GM12878 (cell line): ENCODE data around the gene RFX1. TPM values are rescaled to one million over a fixed set of nuclear protein-coding genes. Genes with fewer than 3 reads are reported as not detected.
A peak's percentile ranks its signal among the peaks of the same experiment; 100 is the strongest.

Source experiments
- ATAC-seq: fragments of 200-7000 bp; cut with Tn5 transposase; 3 replicates; pipeline ENCODE4 v1.9.1; 2020; ENCODE audit warnings: mild to moderate bottlenecking, moderate library complexity
- BruUV-seq: library from RNA; stranded (reverse); fragments of 400-500 nt; replicated peaks from 2 replicates; lab custom pipeline; 2021; lab: Mats Ljungman, UMichigan
- CTCF ChIA-PET: fragments of 300-600 bp; sonication (Branson Sonifier 250); formaldehyde crosslinking; extraction: SDS; loops from one replicate; lab custom pipeline; 2021; ENCODE audit warnings: inconsistent platforms; lab: Yijun Ruan, JAX
- POLR2A ChIA-PET: fragments of 350-600 bp; formaldehyde crosslinking; extraction: SDS; loops from one replicate; lab custom pipeline; 2021; ENCODE audit warnings: inconsistent platforms; lab: Charles Lee
- RAD21 ChIA-PET: fragments of 300-600 bp; sonication (Branson Sonifier 250); formaldehyde crosslinking; loops from one replicate; lab custom pipeline; 2023; ENCODE audit warnings: antibody characterized with exemption; ENCODE audit not compliant: unreplicated experiment; lab: Charles Lee
- SMC1A ChIA-PET: fragments of 300-600 bp; sonication (Branson Sonifier 250); formaldehyde crosslinking; loops from one replicate; lab custom pipeline; 2023; ENCODE audit not compliant: unreplicated experiment, uncharacterized antibody; lab: Charles Lee
- DNase-seq: peaks from one replicate; pipeline ENCODE4 v3.0.0-alpha.2; 2011; ENCODE audit warnings: low read depth, low spot score
- FAIRE-seq: peaks from 3 replicates; lab custom pipeline; 2011; peaks lifted over from hg19 to GRCh38; lab: Jason Lieb, UNC
- H2AFZ ChIP-seq: 2 replicates; pipeline ENCODE4 v1.6.0; 2011; ENCODE audit warnings: low read depth, low read length, control low read depth; ENCODE audit not compliant: control insufficient read depth
- H3K27ac ChIP-seq: 2 replicates; pipeline ENCODE4 v1.5.1; 2011; ENCODE audit warnings: control low read depth; ENCODE audit not compliant: control insufficient read depth, insufficient read depth
- H3K27me3 ChIP-seq, 2 experiments: replicated peaks in 1 of 2; 2 replicates each; pipeline versions ENCODE4 v1.6.0 to v1.6.1; 2011; ENCODE audit warnings: low read length in 1 of 2; ENCODE audit not compliant: control insufficient read depth in 2 of 2, insufficient read depth in 2 of 2
- H3K36me3 ChIP-seq, 2 experiments: 2 replicates each; pipeline ENCODE4 v1.5.1; 2011; ENCODE audit warnings: low read length in 1 of 2; ENCODE audit not compliant: control insufficient read depth in 2 of 2, insufficient read depth in 2 of 2
- H3K4me1 ChIP-seq: 2 replicates; pipeline ENCODE4 v1.6.1; 2011; ENCODE audit warnings: mild to moderate bottlenecking, low read length, moderate library complexity, mixed read lengths; ENCODE audit not compliant: control insufficient read depth, insufficient read depth
- H3K4me2 ChIP-seq: 2 replicates; pipeline ENCODE4 v1.6.0; 2011; ENCODE audit warnings: control low read depth; ENCODE audit not compliant: control insufficient read depth, insufficient read depth
- H3K4me3 ChIP-seq: fragments of 200-600 bp; sonication (generic); 2 replicates; pipeline ENCODE4 v1.5.1; 2016
- H3K79me2 ChIP-seq: 2 replicates; pipeline ENCODE4 v1.6.0; 2011; ENCODE audit warnings: low read length; ENCODE audit not compliant: control insufficient read depth, insufficient read depth
- H3K9ac ChIP-seq: 2 replicates; pipeline ENCODE4 v1.8.0; 2011; ENCODE audit warnings: low read length, control low read depth, mixed read lengths; ENCODE audit not compliant: control insufficient read depth, insufficient read depth
- H3K9me3 ChIP-seq: replicated peaks from 3 replicates; pipeline ENCODE4 v1.5.1; 2011; ENCODE audit warnings: mild to moderate bottlenecking, low read length; ENCODE audit not compliant: control insufficient read depth, insufficient read depth
- H4K20me1 ChIP-seq: 2 replicates; pipeline ENCODE4 v1.6.0; 2011; ENCODE audit not compliant: control insufficient read depth, insufficient read depth
- ATF3 ChIP-seq: IDR thresholded peaks from 2 replicates; pipeline ENCODE4 v1.6.1; 2011; ENCODE audit warnings: low read depth, mild to moderate bottlenecking, low read length, moderate library complexity, borderline replicate concordance; ENCODE audit errors: extremely low read depth
- IKZF2 ChIP-seq, 2 experiments: fragments of 450-650 bp; IDR thresholded peaks; 2 replicates each; pipeline ENCODE4 v1.6.1; 2017; ENCODE audit warnings: mild to moderate bottlenecking in 2 of 2, moderate library complexity in 2 of 2
- JUND ChIP-seq: IDR thresholded peaks from 2 replicates; pipeline ENCODE4 v1.6.1; 2012; ENCODE audit warnings: low read depth, mild to moderate bottlenecking, low read length, improper control_type of control experiment, moderate library complexity
- MYB ChIP-seq: fragments of 150-350 bp; IDR thresholded peaks from 2 replicates; pipeline ENCODE4 v1.6.1; 2014; ENCODE audit warnings: mild to moderate bottlenecking, low read depth, low read length, borderline replicate concordance
- NFIC ChIP-seq: IDR thresholded peaks from 2 replicates; pipeline ENCODE4 v1.6.1; 2012; ENCODE audit warnings: low read depth, mild to moderate bottlenecking, inconsistent platforms, low read length, moderate library complexity
- NFXL1 ChIP-seq: fragments of 450-650 bp; IDR thresholded peaks from 2 replicates; pipeline ENCODE4 v1.6.1; 2017; ENCODE audit warnings: antibody characterized with exemption, mild to moderate bottlenecking, borderline replicate concordance
- NRF1 ChIP-seq: conservative IDR thresholded peaks from 2 replicates; pipeline ENCODE4 v1.6.1; 2011; ENCODE audit warnings: mild to moderate bottlenecking, low read depth, low read length, improper control_type of control experiment
- POLR2AphosphoS2 ChIP-seq: IDR thresholded peaks from 2 replicates; pipeline ENCODE4 v1.6.1; 2011; ENCODE audit warnings: low read depth, mild to moderate bottlenecking, low read length, improper control_type of control experiment, moderate library complexity
- RELA ChIP-seq: fragments of 450-650 bp; IDR thresholded peaks from 2 replicates; pipeline ENCODE4 v1.8.0; 2014; ENCODE audit warnings: borderline replicate concordance; ENCODE audit not compliant: partially characterized antibody
- SMARCA5 ChIP-seq: fragments of 450-650 bp; IDR thresholded peaks from 2 replicates; pipeline ENCODE4 v1.6.1; 2017; ENCODE audit warnings: mild to moderate bottlenecking
- TAF1 ChIP-seq: IDR thresholded peaks from 2 replicates; pipeline ENCODE4 v1.6.1; 2011; ENCODE audit warnings: mild to moderate bottlenecking, low read depth, low read length, borderline replicate concordance
- WRNIP1 ChIP-seq: IDR thresholded peaks from 2 replicates; pipeline ENCODE4 v1.6.1; 2011; ENCODE audit warnings: low read depth, low read length, improper control_type of control experiment, borderline replicate concordance
- YBX1 ChIP-seq: fragments of 450-650 bp; IDR thresholded peaks from 2 replicates; pipeline ENCODE4 v1.6.1; 2016; ENCODE audit warnings: antibody characterized with exemption
- ZBTB40 ChIP-seq: fragments of 450-650 bp; IDR thresholded peaks from 2 replicates; pipeline ENCODE4 v1.6.1; 2016; ENCODE audit warnings: mild to moderate bottlenecking, moderate library complexity, borderline replicate concordance
- ZNF217 ChIP-seq: fragments of 450-650 bp; IDR thresholded peaks from 2 replicates; pipeline ENCODE4 v1.6.1; 2017; ENCODE audit warnings: antibody characterized with exemption, mild to moderate bottlenecking
- ZNF622 ChIP-seq: fragments of 450-650 bp; IDR thresholded peaks from 2 replicates; pipeline ENCODE4 v1.6.1; 2017; ENCODE audit warnings: mild to moderate bottlenecking, inconsistent platforms
- WGBS: methylation state at CpG from one replicate; pipeline ENCODE4 v1.1.6; 2016; ENCODE audit warnings: low lambda C conversion rate; ENCODE audit not compliant: insufficient replicate concordance, insufficient coverage; ENCODE audit errors: missing lambda C conversion rate; 5-methylcytosine and 5-hydroxymethylcytosine counted together
- in situ Hi-C: fragments of 300-500 bp; cut with MboI; formaldehyde crosslinking; loops from 9 replicates; pipeline ENCODE4 v1.14.3; 2018; ENCODE audit warnings: mixed read lengths
- intact Hi-C: fragments of 100-400 bp; cut with micrococcal nuclease; formaldehyde crosslinking; loops from one replicate; pipeline ENCODE4 v1.14.2; 2022; ENCODE audit not compliant: unreplicated experiment
- polyA plus RNA-seq, 11 experiments: library from polyadenylated mRNA; depleted of rRNA in 4 of 11; unstranded in 6 of 11; stranded (reverse) in 5 of 11; fragments of >200 nt; fragmentation: Nextera tagmentation in 4 of 11; fragmentation: Illumina TruSeq in 1 of 11; extraction: Ambion mirVana in 4 of 11; extraction: Trizol in 1 of 11; gene quantifications; 1 replicate in 1 of 11; 2 replicates in 10 of 11; pipeline versions ENCODE4 v1.2.1 to v1.2.3, GENCODE V29; 2011 to 2016; ENCODE audit warnings: inconsistent platforms in 2 of 11, missing spikeins in 2 of 11, low read depth in 1 of 11
- total RNA-seq, 4 experiments: library from RNA; depleted of rRNA in 3 of 4; stranded (reverse); fragments of >200 nt in 3 of 4; fragmentation: Illumina TruSeq in 1 of 4; extraction: Trizol in 1 of 4; gene quantifications; 2 replicates each; pipeline versions ENCODE4 v1.2.1 to v1.2.3, GENCODE V29; 2013 to 2021
- TF ChIP-seq, protein P1 (sequence below): IDR thresholded peaks from 2 replicates; pipeline ENCODE4 v1.6.1; 2012; ENCODE audit warnings: low read depth, low read length, improper control_type of control experiment

RFX1 gene
- total and polyA plus RNA-seq, 10 of the 15 experiments (the other 5 are each of a cell fraction or from before 2014, with no cell fraction given), result 0.05 to 11.0 (median 1.5) TPM

- intact Hi-C loops (loop anchor here (5.0 to 10.0 kb wide), 2 partner anchors 49 to 82 kb away; partner anchors contain the start of gene DCAF15), in situ Hi-C loops (no loop called here)
- Histone ChIP-seq H3K36me3 (peaks cover 0 to 3% of the 10 kb centered on the region in 2 experiments; a peak in 1 of 4 replicates), H3K4me2 (peak overlapping the region; percentile 44; the same call in 1 of the 2 replicates), H3K9me3 (no peaks in the 10 kb centered on the region; the same call in 2 of the 3 replicates), H3K27me3 (no peaks in the 10 kb centered on the region), H4K20me1 (no peaks in the 10 kb centered on the region), H3K9ac (no peak overlapping the region), H3K4me3 (peak overlapping the region; percentile 28), H2AFZ (no peak overlapping the region), H3K4me1 (peaks cover 8% of the 10 kb centered on the region), H3K79me2 (peaks cover 10% of the 10 kb centered on the region), H3K27ac (no peak overlapping the region)
- WGBS, result 100% methylated on average over 2 of the region's 2 CpGs
- ChIA-PET SMC1A (interaction anchor here (0.8 to 1.5 kb wide), 3 partner anchors 46 to 152 kb away, joined by 3 to 5 read pairs (median 3); no protein-coding TSS in a partner anchor), CTCF (interaction anchor here (1.2 to 4.4 kb wide), 5 partner anchors 10 to 56 kb away, joined by 3 to 38 read pairs (median 11); partner anchors contain the start of genes MISP3 and RFX1), RAD21 (interaction anchor here (3.0 to 3.4 kb wide), 2 partner anchors 39 to 153 kb away, joined by 15 to 24 read pairs; partner anchors contain the start of gene MISP3), POLR2A (interaction anchor here (0.6 to 1.5 kb wide), 3 partner anchors 11 to 554 kb away, joined by 3 to 4 read pairs (median 3); no protein-coding TSS in a partner anchor)
- ATAC-seq (no peak), DNase-seq (no peak), FAIRE-seq (no peak)
- BruUV-seq, result TSS peak; percentile 83
- TF ChIP-seq MYB (no peak), WRNIP1 (no peak), ZNF622 (no peak), ZBTB40 (no peak), SMARCA5 (peak; percentile 79; the same call in 1 of the 2 replicates), NRF1 (no peak), NFXL1 (peak; percentile 79; the same call in 1 of the 2 replicates), JUND (no peak), IKZF2 (IDR thresholded peaks at IDR 0.05) (no peak), ATF3 (no peak), RELA (no peak), YBX1 (no peak), ZNF217 (peak; percentile 77; the same call in 1 of the 2 replicates), POLR2AphosphoS2 (no peak), NFIC (no peak), TAF1 (no peak)
- TF ChIP-seq, protein P1, sequence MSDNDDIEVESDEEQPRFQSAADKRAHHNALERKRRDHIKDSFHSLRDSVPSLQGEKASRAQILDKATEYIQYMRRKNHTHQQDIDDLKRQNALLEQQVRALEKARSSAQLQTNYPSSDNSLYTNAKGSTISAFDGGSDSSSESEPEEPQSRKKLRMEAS, result no peak
Observed at GRCh38 chr19:14033946-14034345, 27.8 kb upstream of the RFX1 start.
